HepG2 (cell line): ENCODE results near the gene VPS11. TPM values are rescaled to one million over a fixed set of nuclear protein-coding genes. Genes with fewer than 3 reads are reported as not detected.

Experiments
- HIVEP1 ChIP-seq: sonication (generic); formaldehyde crosslinking; IDR thresholded peaks from 2 replicates; pipeline ENCODE4 v1.4.0; 2020; ENCODE audit warnings: mild to moderate bottlenecking, missing genetic modification reagents
- MAF1 ChIP-seq: sonication (generic); formaldehyde crosslinking; IDR thresholded peaks from 2 replicates; pipeline ENCODE4 v1.5.0; 2020; ENCODE audit warnings: missing genetic modification reagents, borderline replicate concordance
- ZNF329 ChIP-seq: sonication (generic); formaldehyde crosslinking; IDR thresholded peaks from 2 replicates; pipeline ENCODE4 v1.9.0; 2021; ENCODE audit warnings: low read depth, mild to moderate bottlenecking, missing genetic modification reagents
- ZNF550 ChIP-seq: sonication (generic); formaldehyde crosslinking; IDR thresholded peaks from 2 replicates; pipeline ENCODE4 v1.4.0; 2020; ENCODE audit warnings: mild to moderate bottlenecking, missing genetic modification reagents, borderline replicate concordance
- ZNF569 ChIP-seq: sonication (generic); formaldehyde crosslinking; IDR thresholded peaks from 2 replicates; pipeline ENCODE4 v1.5.0; 2020; ENCODE audit warnings: mild to moderate bottlenecking, missing genetic modification reagents, moderate library complexity, borderline replicate concordance
- ZNF615 ChIP-seq: sonication (generic); formaldehyde crosslinking; IDR thresholded peaks from 2 replicates; pipeline ENCODE4 v1.5.0; 2020; ENCODE audit warnings: mild to moderate bottlenecking, missing genetic modification reagents, borderline replicate concordance
- ZNF652 ChIP-seq: IDR thresholded peaks from 2 replicates; pipeline ENCODE4 v1.6.1; 2016; ENCODE audit warnings: low read depth, borderline replicate concordance
- ZNF703 ChIP-seq: sonication (generic); formaldehyde crosslinking; IDR thresholded peaks from 2 replicates; pipeline ENCODE4 v1.5.1; 2020; ENCODE audit warnings: missing genetic modification reagents, mild to moderate bottlenecking, moderate library complexity, borderline replicate concordance
- ZNF841 ChIP-seq: sonication (generic); formaldehyde crosslinking; IDR thresholded peaks from 2 replicates; pipeline ENCODE4 v1.8.1; 2023; ENCODE audit warnings: missing genetic modification reagents, borderline replicate concordance
- ZSCAN31 ChIP-seq: sonication (generic); formaldehyde crosslinking; IDR thresholded peaks from 2 replicates; pipeline ENCODE4 v1.5.0; 2020; ENCODE audit warnings: low read depth, mild to moderate bottlenecking, missing genetic modification reagents
- polyA plus RNA-seq, 8 experiments: library from polyadenylated mRNA; depleted of rRNA in 3 of 8; stranded (reverse) in 7 of 8; unstranded in 1 of 8; fragments of >200 nt; fragmentation: Illumina TruSeq in 4 of 8; extraction: Trizol in 4 of 8; gene quantifications; 2 replicates each; pipeline versions ENCODE4 v1.2.1 to v1.2.3, GENCODE V29; 2011 to 2016; ENCODE audit warnings: low read depth in 4 of 8, missing spikeins in 1 of 8, mixed read lengths in 1 of 8; ENCODE audit not compliant: insufficient read depth in 1 of 8
- total RNA-seq, 5 experiments: library from RNA; depleted of rRNA; stranded (reverse); fragments of >200 nt; fragmentation: Illumina TruSeq; extraction: Trizol; gene quantifications; 2 replicates each; pipeline ENCODE4 v1.2.3, GENCODE V29; 2016; ENCODE audit warnings: low read depth in 1 of 5
- TF ChIP-seq, protein P1 (sequence below), 2 experiments: fragments of 450-650 bp in 1 of 2; sonication (generic) in 1 of 2; formaldehyde crosslinking in 1 of 2; IDR thresholded peaks; 2 replicates each; pipeline versions ENCODE4 v1.6.1 to v1.8.0; 2016 to 2022; ENCODE audit warnings: antibody characterized with exemption in 1 of 2, mild to moderate bottlenecking in 1 of 2, missing genetic modification reagents in 1 of 2
- TF ChIP-seq, protein P2 (sequence below): IDR thresholded peaks from 2 replicates; pipeline ENCODE4 v1.6.1; 2016; ENCODE audit warnings: mild to moderate bottlenecking, missing biosample characterization, missing genetic modification reagents
- TF ChIP-seq, protein P3 (sequence below): sonication (generic); formaldehyde crosslinking; IDR thresholded peaks from 2 replicates; pipeline ENCODE4 v1.5.1; 2020; ENCODE audit warnings: mild to moderate bottlenecking, missing genetic modification reagents, borderline replicate concordance

VPS11 gene
- total and polyA plus RNA-seq, 2 of the 13 experiments (the other 11 are each of a cell fraction or from before 2014, with no cell fraction given) = 13.7 to 21.6 TPM

DNA sequence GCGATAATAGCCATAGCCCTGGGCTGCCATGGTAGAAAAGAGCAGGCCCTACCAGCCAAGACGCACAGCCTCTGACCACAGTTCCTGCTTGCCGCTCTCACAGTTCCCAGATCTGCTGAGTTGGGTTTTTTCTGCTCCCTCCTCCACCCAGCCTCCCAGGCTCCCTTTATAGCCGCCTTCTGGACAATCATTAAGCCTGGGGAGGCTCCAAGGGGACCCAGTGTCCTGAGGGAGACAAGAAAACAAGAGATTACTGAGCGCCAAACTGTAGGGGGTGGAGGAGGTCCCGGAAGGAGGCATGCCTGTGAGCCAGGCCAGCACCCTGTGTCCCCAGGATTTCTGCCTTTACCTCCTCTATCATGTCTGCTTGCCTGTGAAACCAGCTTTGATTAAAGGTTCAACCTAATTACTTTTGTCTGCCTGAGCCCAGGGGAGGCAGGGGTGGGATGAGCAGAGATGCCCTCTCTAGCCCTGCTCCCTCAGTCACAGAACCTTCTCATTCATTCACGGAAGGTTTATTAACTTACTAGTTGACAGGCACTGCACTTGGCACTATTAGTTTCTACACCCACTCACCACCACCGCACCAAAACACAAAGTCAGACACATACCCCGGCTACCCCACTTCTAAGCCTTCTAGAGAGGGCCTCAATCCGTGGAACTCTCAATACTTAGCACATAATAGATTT is 38.1 kb upstream of the VPS11 start (continued):
- TF ChIP-seq, protein P1, sequence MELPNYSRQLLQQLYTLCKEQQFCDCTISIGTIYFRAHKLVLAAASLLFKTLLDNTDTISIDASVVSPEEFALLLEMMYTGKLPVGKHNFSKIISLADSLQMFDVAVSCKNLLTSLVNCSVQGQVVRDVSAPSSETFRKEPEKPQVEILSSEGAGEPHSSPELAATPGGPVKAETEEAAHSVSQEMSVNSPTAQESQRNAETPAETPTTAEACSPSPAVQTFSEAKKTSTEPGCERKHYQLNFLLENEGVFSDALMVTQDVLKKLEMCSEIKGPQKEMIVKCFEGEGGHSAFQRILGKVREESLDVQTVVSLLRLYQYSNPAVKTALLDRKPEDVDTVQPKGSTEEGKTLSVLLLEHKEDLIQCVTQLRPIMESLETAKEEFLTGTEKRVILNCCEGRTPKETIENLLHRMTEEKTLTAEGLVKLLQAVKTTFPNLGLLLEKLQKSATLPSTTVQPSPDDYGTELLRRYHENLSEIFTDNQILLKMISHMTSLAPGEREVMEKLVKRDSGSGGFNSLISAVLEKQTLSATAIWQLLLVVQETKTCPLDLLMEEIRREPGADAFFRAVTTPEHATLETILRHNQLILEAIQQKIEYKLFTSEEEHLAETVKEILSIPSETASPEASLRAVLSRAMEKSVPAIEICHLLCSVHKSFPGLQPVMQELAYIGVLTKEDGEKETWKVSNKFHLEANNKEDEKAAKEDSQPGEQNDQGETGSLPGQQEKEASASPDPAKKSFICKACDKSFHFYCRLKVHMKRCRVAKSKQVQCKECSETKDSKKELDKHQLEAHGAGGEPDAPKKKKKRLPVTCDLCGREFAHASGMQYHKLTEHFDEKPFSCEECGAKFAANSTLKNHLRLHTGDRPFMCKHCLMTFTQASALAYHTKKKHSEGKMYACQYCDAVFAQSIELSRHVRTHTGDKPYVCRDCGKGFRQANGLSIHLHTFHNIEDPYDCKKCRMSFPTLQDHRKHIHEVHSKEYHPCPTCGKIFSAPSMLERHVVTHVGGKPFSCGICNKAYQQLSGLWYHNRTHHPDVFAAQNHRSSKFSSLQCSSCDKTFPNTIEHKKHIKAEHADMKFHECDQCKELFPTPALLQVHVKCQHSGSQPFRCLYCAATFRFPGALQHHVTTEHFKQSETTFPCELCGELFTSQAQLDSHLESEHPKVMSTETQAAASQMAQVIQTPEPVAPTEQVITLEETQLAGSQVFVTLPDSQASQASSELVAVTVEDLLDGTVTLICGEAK (IDR thresholded peaks at IDR 0.05) = no peak
- TF ChIP-seq, protein P1 (CRISPR knock-in tag; IDR thresholded peaks at IDR 0.05) = no peak
- TF ChIP-seq ZNF615 (CRISPR knock-in tag) (no peak), HIVEP1 (no peak), ZSCAN31 (CRISPR knock-in tag) (peak; percentile 61; the same call in 1 of the 2 replicates), MAF1 (CRISPR knock-in tag) (no peak), ZNF329 (no peak), ZNF703 (CRISPR knock-in tag) (no peak), ZNF550 (CRISPR knock-in tag) (no peak), ZNF841 (CRISPR knock-in tag) (no peak), ZNF569 (CRISPR knock-in tag) (no peak), ZNF652 (CRISPR knock-in tag) (no peak)
- TF ChIP-seq, protein P2, sequence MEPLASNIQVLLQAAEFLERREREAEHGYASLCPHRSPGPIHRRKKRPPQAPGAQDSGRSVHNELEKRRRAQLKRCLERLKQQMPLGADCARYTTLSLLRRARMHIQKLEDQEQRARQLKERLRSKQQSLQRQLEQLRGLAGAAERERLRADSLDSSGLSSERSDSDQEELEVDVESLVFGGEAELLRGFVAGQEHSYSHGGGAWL (CRISPR knock-in tag) = 0 out of 2 replicates have a peak, but pooled peaks have one; percentile 24
- TF ChIP-seq, protein P3, sequence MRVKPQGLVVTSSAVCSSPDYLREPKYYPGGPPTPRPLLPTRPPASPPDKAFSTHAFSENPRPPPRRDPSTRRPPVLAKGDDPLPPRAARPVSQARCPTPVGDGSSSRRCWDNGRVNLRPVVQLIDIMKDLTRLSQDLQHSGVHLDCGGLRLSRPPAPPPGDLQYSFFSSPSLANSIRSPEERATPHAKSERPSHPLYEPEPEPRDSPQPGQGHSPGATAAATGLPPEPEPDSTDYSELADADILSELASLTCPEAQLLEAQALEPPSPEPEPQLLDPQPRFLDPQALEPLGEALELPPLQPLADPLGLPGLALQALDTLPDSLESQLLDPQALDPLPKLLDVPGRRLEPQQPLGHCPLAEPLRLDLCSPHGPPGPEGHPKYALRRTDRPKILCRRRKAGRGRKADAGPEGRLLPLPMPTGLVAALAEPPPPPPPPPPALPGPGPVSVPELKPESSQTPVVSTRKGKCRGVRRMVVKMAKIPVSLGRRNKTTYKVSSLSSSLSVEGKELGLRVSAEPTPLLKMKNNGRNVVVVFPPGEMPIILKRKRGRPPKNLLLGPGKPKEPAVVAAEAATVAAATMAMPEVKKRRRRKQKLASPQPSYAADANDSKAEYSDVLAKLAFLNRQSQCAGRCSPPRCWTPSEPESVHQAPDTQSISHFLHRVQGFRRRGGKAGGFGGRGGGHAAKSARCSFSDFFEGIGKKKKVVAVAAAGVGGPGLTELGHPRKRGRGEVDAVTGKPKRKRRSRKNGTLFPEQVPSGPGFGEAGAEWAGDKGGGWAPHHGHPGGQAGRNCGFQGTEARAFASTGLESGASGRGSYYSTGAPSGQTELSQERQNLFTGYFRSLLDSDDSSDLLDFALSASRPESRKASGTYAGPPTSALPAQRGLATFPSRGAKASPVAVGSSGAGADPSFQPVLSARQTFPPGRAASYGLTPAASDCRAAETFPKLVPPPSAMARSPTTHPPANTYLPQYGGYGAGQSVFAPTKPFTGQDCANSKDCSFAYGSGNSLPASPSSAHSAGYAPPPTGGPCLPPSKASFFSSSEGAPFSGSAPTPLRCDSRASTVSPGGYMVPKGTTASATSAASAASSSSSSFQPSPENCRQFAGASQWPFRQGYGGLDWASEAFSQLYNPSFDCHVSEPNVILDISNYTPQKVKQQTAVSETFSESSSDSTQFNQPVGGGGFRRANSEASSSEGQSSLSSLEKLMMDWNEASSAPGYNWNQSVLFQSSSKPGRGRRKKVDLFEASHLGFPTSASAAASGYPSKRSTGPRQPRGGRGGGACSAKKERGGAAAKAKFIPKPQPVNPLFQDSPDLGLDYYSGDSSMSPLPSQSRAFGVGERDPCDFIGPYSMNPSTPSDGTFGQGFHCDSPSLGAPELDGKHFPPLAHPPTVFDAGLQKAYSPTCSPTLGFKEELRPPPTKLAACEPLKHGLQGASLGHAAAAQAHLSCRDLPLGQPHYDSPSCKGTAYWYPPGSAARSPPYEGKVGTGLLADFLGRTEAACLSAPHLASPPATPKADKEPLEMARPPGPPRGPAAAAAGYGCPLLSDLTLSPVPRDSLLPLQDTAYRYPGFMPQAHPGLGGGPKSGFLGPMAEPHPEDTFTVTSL (CRISPR knock-in tag) = 0 out of 2 replicates have a peak, but pooled peaks have one; percentile 29
